HG03135 (cell line): ENCODE results near the gene CYP3A5.
"Not testable (repeated sequence)": the region's sequence is repeated elsewhere in the genome, so short reads cannot be mapped to it uniquely, and the experiment has no call there.

ENCODE experiments used
- ATAC-seq: cut with Tn5 transposase; IDR thresholded peaks from one replicate; pipeline ENCODE4 v1.9.1; 2021; ENCODE audit warnings: mild to moderate bottlenecking, moderate library complexity; ENCODE audit not compliant: unreplicated experiment

Gene CYP3A5

DNA sequence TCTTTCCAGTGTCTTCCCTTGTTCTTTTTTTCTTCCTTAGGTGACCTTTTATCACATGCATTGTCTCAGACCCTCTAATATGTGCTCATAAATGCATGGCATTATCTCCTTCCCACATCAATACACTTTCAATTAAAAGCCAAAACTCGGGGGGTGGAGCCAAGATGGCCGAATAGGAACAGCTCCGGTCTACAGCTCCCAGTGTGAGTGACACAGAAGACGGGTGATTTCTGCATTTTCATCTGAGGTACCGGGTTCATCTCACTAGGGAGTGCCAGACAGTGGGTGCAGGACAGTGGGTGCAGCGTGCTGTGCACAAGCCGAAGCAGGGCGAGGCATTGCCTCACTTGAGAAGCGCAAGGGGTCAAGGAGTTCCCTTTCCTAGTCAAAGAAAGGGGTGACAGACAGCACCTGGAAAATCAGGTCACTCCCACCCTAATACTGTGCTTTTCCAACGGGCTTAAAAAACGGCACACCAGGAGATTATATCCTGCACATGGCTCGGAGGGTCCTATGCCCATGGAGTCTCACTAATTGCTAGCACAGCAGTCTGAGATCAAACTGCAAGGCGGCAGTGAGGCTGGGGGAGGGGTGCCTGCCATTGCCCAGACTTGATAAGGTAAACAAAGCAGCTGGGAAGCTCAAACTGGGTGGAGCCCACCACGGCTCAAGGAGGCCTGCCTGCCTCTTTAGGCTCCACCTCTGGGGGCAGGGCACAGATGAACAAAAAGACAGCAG is 6.2 kb upstream of the CYP3A5 start:
- not testable (repeated sequence) for ATAC-seq

DNA sequence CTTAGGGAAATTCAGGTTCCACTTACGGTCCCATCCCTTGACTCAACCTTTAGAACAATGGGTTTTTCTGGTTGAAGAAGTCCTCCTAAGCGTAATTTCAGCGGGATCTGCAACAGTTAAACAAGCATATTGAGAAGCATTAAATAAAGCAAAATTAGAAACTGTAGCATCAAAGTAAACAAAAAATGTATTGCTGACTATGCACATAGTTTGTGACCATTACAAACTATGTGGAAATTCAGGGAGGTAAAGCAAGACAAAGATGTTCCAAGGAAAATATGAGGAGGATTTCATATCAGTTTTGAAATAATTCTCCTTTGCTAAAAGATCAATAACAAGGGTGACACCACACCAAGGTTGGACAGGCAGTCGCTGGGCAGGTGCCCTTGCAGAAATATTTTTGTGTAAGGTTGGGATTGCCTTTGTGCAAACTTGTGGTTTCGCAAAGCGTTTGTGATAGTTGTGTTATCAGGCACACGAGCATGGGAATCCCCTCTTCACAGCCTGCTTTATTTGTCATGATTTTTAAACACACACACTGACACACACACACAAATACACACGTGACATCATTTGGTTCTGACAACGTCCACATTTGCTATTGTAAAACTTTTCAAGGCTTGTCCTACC is 5.4 kb upstream of the CYP3A5 start:
- no peak for ATAC-seq

- no peak for ATAC-seq
These were observed 780 bp downstream of the CYP3A5 start for GRCh38 chr7:99679032-99679399.

DNA sequence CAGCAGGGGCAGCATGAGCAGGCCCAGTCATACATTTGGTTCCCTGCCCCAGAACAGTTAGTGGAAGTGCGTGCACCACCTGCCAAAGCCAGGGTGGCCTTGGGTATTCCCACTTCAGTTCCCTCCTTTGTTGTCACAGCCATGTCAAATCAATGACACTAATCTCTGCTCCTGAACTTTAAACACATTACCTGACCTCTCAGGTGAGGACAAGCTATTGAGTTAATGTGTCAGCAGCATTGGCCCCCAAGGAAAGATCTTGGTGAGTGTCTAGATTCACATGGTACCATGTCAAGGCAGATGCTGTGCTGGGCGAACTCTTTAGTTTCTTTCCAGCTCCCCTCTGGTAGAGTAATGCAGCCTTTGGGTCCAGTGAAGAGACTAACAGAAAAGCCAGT is 2.1 kb downstream of the CYP3A5 start:
- no peak for ATAC-seq

- no peak for ATAC-seq
These were observed 2.7 kb downstream of the CYP3A5 start for GRCh38 chr7:99677013-99677647.

DNA sequence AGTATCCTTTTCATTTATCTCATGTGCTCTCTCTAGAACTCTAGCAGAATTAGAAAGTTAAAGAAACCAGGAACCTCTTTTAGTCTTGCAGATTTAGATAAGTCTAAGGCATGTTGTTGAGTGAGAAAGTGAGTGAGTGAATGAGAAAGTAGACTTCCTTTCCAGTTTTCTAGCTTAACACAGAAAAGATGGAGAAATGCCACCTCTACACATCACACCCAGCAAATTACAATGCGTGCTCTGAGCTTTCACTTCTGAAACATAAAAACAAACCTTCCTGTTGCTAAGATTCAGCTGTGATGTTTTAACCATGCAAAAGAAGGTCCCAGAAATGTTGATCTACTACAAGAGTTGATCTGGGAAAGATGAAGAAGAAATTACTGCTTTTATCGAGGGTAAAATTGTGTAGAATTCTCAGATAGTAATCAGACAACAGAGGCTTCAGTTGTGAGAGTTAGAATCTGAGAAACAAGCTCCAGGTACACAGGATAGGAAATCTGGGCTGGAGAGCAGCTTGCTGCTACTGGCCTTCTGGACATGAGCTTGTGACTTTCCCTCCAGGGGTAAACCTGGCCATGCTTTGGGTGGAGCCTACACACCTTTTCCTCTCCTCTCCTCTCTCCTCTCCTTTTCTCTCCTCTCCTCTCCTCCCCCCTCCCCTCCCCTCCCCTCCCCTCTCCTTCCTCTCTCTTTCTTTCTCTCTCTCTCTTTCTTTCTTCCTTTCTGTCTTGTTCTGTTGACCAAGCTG is 4.6 kb downstream of the CYP3A5 start:
- ATAC-seq = no peak

DNA sequence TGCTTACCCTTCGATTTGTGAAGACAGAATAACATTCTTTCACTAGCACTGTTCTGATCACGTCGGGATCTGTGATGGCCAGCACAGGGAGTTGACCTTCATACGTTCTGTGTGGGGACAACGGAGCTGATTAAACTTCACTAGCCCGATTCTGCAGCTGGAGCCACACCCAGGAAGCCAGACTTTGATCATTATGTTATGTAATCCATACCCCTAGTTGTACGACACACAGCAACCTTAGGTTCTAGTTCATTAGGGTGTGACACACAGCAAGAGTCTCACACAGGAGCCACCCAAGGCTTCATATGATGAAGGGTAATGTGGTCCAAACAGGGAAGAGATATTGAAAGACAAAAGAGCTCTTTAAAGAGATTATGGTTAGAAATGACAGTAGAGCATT is 7.2 kb downstream of the CYP3A5 start:
- ATAC-seq = no peak

DNA sequence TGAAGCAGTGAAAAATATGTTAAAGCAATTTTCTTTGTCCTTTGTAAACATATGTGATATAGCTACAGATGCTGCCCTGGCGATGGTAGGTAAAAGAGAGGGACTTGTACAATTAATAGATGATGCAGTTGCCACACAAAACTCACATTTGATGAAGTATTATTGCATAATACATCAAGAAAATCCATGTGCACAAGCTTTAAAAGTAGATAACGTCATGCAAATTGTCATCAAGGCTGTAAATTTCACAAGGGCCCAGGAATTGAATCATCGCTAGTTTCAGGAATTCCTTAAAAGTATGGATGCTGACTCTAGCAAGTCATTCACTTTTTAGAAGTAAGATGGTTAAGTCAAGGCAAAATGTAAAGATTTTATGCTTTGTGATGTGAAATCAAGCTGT is 10.0 kb downstream of the CYP3A5 start:
- no peak for ATAC-seq

DNA sequence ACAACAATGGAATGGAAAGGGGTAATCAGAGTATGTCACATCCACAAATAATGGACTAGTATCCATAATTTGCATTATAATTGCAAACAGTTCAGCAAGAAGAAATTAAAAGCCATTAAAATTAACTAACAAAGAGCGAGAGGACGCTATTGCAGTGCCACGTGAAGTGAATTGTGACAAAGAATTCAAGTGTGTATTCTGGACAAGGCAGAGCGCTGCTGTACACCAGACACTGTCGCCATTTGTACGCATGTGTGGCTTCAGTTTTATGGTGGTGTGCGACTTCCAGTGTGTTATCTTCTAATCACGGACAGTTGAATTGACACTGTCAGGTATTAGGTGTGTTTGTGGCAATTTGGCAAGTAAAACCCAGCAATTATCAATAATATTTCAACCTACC is 11.3 kb downstream of the CYP3A5 start:
- ATAC-seq = no peak

DNA sequence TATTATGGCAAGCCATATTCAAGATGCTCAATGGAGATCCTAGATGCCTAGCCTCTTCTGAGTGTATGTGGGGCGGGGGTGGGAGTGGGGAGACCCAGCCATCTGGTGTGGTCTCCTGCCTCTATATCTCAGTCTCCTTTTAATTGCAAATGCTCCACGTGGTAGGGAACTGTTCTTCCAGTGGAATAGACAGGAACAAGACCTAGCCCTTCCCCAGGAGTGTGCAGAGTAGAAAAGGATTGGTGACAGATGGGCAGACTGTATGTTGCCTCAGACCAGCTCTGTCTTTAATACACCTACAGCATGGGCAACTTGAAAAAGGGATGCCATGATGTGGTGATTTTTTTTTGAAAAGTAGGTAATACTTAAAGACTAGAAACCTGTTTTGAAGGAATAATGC is 12.6 kb downstream of the CYP3A5 start:
- no peak for ATAC-seq

- ATAC-seq = no peak
These were observed 13.8 kb downstream of the CYP3A5 start for GRCh38 chr7:99666013-99666395.

DNA sequence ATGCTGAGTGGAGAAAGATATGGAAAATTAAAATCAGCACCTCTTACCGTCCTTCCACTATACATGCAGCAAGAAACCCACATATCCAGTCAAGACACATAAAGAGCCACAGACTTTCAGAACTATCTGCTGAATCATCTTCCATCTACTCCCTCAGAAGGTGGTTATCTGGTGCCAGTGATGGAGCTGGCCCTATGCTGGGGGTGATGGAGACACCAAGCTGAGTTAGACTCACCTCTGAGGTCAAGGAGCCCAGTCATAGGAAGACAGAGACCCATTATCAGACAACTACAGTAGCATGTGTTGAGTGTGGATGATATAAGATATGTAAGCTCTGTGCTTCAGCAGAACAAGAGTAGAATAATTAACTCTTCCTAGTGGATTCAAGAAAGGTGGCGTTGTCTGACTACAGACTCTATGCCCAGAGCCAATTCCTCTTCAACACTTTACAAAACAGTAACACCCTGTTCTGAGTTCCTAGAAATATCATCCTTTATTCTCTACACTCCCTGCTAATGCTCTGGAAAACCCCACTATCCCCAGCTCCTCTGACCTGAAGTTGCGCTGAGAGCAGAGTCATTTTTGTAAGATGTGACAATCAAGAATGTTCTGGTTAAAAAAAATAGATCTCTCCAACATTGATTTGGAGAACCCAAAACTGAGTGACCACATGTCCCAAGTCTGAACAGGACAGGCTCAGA is 14.3 kb downstream of the CYP3A5 start:
- no peak for ATAC-seq

GRCh38 chr7:99657879-99658278 is 21.9 kb downstream of the CYP3A5 start:
- not testable (repeated sequence) for ATAC-seq

DNA sequence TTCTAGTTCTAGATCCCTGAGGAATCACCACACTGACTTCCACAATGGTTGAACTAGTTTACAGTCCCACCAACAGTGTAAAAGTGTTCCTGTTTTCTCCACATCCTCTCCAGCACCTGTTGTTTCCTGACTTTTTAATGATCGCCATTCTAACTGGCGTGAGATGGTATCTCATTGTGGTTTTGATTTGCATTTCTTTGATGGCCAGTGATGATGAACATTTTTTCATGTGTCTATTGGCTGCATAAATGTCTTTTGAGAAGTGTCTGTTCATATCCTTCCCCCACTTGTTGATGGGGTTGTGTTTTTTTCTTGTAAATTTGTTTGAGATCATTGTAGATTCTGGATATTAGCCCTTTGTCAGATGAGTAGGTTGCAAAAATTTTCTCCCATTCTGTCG is 25.2 kb downstream of the CYP3A5 start:
- not testable (repeated sequence) for ATAC-seq

DNA sequence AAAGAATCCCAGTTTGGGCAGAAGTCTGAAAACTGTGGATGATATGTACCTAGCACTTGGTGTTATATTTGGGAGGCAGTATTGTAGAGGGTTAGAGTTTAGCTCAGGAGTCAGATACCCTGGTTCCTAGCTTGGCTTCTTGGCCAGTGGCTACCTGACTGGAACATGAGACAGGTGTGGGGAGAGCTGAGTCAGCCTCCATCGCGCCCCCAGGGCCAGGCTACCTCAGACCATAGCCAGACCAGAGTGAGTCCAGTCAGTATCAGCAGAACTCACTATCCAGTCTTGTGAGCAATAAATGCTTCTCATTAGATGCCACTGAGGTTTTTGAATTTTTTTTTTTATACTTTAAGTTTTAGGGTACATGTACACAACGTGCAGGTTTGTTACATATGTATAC is 26.0 kb downstream of the CYP3A5 start:
- no peak for ATAC-seq

- ATAC-seq = not testable (repeated sequence)
These were observed 26.5 kb downstream of the CYP3A5 start for GRCh38 chr7:99653269-99653668.

DNA sequence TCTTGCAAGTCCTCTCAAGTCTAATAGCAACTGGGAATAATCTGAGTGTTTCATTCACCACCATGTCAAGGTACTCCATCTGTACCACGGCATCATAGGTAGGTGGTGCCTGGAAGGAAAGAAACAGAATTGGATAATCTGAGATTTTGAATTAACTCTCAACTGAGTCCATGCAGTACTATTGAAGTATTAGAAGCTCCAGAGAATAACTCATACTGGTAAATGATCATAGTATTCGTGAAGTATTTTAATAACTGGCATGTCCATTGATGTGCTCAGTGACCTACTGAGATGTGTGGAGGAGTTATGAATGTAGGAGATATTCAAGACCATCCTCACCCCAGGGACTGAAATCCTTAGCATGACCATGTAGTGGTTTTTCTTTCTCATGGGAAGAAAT is 27.1 kb downstream of the CYP3A5 start:
- ATAC-seq = no peak

GRCh38 chr7:99651290-99651689 is 28.5 kb downstream of the CYP3A5 start:
- no peak for ATAC-seq

DNA sequence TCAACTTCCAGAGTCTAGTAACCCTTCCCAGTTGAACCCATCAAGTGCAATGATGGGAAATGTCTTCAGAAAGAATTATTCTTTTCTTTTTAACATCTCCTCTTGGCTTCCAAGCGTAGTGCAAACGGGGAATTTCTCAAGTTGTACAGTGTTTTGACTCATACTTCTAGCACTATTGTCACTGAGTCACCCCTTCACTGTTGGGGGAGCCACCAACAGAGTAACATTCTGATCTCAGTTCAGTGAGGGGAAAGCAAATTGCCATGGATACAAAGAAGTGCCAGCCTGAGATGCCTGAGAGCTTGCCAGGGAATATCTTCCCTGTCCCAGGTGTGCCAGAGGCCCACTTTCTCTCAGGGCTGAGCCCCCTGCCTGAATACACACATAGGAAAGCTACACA is 31.0 kb downstream of the CYP3A5 start:
- ATAC-seq = no peak

GRCh38 chr7:99645590-99645989 is 34.2 kb downstream of the CYP3A5 start:
- ATAC-seq = no peak

DNA sequence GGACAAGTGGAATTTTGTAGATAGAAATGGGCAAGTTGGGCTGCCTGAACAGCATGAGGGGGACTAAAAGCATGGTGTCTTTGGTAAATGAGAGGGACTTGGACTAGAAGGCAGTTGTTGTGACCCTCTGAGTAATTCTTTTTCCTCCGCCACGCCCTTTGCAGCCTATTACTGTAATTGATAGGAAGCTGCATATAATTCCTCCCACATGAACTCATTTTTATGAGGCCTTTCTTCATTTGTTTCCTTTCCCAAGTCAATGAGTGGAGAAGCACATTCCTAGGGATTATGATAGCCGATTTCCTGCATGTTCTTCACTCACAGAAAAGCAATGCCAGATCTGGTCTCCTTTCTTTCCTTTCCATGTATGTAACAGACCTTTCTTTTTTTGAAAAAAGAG is 35.4 kb downstream of the CYP3A5 start:
- ATAC-seq = no peak
